ENCODE results near the gene AGAP1.

Gene AGAP1

DNA sequence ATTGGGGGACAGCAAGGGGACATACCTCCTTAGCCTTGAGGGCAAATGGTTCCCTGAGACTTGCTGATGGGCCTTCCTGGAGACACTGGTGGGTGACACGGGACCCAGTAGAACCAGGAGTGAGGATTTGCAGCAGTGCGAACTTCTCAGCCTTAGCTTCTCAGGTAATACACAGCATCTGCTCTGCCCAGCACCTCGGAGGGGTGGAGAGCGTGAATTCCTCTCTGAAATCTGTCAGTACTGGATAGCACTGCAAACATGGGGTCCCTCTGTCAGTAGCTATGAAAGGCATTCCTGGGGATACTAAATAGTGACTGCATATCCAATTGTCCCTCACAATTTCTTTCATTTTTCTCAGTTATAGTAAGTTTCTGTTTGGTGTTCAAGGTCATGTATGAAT, 522.7 kb downstream of the AGAP1 start:
- no peak overlapping the region for H3K4me3 ChIP-seq (ENCODE audit: low read length)
- TF ChIP-seq, protein P1, sequence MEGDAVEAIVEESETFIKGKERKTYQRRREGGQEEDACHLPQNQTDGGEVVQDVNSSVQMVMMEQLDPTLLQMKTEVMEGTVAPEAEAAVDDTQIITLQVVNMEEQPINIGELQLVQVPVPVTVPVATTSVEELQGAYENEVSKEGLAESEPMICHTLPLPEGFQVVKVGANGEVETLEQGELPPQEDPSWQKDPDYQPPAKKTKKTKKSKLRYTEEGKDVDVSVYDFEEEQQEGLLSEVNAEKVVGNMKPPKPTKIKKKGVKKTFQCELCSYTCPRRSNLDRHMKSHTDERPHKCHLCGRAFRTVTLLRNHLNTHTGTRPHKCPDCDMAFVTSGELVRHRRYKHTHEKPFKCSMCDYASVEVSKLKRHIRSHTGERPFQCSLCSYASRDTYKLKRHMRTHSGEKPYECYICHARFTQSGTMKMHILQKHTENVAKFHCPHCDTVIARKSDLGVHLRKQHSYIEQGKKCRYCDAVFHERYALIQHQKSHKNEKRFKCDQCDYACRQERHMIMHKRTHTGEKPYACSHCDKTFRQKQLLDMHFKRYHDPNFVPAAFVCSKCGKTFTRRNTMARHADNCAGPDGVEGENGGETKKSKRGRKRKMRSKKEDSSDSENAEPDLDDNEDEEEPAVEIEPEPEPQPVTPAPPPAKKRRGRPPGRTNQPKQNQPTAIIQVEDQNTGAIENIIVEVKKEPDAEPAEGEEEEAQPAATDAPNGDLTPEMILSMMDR (IDR thresholded peaks at IDR 0.05; ENCODE audit: insufficient read depth, low read depth, low read length, missing control alignments) = no peak
- DNase-seq (ENCODE audit: low read depth) = no peak

DNA sequence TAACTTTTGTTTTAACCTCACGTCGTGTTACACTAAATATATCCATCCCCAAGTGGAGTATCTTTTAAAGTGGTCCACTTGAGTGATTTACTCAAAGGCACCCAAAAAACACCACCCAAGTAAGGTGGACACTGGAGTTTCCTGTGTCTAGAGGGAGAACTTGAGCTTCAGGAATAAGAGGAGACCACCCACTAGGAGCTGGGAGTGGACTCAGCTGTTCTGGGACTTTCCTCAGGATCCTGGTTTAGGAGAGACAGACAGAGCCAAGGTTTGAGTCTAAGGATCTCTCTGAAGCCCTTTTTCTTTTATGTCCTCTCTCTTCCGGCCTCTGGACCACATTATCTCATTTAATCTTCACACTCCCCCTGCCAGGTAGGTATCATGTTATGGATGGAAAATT, 523.6 kb downstream of the AGAP1 start:
- no peak overlapping the region for H3K4me3 ChIP-seq (ENCODE audit: low read length)
- DNase-seq (ENCODE audit: low read depth) = no peak
- TF ChIP-seq, protein P1 (IDR thresholded peaks at IDR 0.05; ENCODE audit: insufficient read depth, low read depth, low read length, missing control alignments) = no peak

DNA sequence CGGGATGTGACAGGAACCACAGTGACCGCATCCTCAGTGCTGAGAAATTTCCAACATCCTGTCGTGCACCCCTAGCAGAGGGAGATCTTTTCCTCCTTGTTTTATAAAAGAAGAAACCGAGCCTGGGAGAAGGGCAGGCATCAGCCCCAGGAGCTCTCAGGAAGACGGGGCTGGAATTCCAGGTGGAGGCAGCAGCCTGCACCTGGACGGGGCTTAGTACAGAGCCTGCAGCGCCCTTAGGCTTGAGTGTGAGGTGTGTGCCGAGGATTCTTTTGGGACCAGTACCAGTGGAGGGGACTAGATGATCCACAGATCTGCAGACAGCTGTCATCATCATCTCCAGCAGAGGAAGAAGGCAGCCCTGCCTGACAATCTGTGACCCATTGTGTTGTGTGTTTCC, 525.6 kb downstream of the AGAP1 start:
- TF ChIP-seq, protein P1 (IDR thresholded peaks at IDR 0.05; ENCODE audit: insufficient read depth, low read depth, low read length, missing control alignments) = no peak
- H3K4me3 ChIP-seq (ENCODE audit: low read length) = no peak overlapping the region
- no peak for DNase-seq (ENCODE audit: low read depth)

GRCh38 chr2:236021499-236022057, 527.7 kb downstream of the AGAP1 start:
- TF ChIP-seq, protein P1 (IDR thresholded peaks at IDR 0.05; ENCODE audit: insufficient read depth, low read depth, low read length, missing control alignments) = no peak
- no peak for DNase-seq (ENCODE audit: low read depth)
- H3K4me3 ChIP-seq (ENCODE audit: low read length) = no peak overlapping the region

GRCh38 chr2:236022128-236022527, 528.3 kb downstream of the AGAP1 start:
- H3K4me3 ChIP-seq (ENCODE audit: low read length) = no peak overlapping the region
- TF ChIP-seq, protein P1 (IDR thresholded peaks at IDR 0.05; ENCODE audit: insufficient read depth, low read depth, low read length, missing control alignments) = no peak
- DNase-seq (ENCODE audit: low read depth) = no peak

DNA sequence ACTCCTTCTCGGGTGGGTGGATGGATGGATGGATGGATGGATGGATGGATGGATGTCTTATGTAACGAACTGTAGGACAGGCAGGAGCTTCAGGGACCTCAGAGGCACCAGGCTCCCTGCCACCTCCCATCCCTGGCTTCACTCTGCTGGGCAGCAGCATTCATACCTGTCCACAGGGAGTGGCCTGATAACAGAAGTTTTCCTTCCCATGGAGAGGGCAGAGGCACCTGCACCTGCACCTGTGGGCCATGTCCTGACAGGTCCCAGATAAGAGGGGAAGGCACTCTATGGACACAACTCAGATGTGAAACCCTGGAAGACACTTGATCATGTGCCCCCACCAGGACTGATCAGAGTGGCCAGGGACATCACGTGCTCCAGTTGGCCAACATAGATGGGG, 532.0 kb downstream of the AGAP1 start:
- DNase-seq (ENCODE audit: low read depth) = no peak
- H3K4me3 ChIP-seq (ENCODE audit: low read length) = no peak overlapping the region
- TF ChIP-seq, protein P1 (IDR thresholded peaks at IDR 0.05; ENCODE audit: insufficient read depth, low read depth, low read length, missing control alignments) = no peak

- DNase-seq (ENCODE audit: low read depth) = no peak
- no peak overlapping the region for H3K4me3 ChIP-seq (ENCODE audit: low read length)
- TF ChIP-seq, protein P1 (IDR thresholded peaks at IDR 0.05; ENCODE audit: insufficient read depth, low read depth, low read length, missing control alignments) = no peak
Measured at GRCh38 chr2:236026841-236027240, 533.0 kb downstream of the AGAP1 start.

Data from epithelial cell of esophagus (primary cell).